HEK293 (cell line): ENCODE results near the gene CHERP.

ENCODE experiments used
- CTCF ChIP-seq: fragments of 450-650 bp; formaldehyde crosslinking; IDR thresholded peaks from 2 replicates; pipeline ENCODE4 v1.5.1; 2016; ENCODE audit warnings: missing biosample characterization, missing genetic modification characterization
- GLI2 ChIP-seq: fragments of 450-650 bp; formaldehyde crosslinking; IDR thresholded peaks from 2 replicates; pipeline ENCODE4; 2017; ENCODE audit warnings: missing biosample characterization, missing genetic modification characterization, low read depth, borderline replicate concordance
- GLI4 ChIP-seq: fragments of 450-650 bp; formaldehyde crosslinking; IDR thresholded peaks from 2 replicates; pipeline ENCODE4 v1.5.1; 2016; ENCODE audit warnings: missing biosample characterization, missing genetic modification characterization
- HOXD13 ChIP-seq: sonication (generic); formaldehyde crosslinking; IDR thresholded peaks from 2 replicates; pipeline ENCODE4 v1.8.0; 2022; ENCODE audit warnings: missing genetic modification reagents, borderline replicate concordance
- KLF10 ChIP-seq: fragments of 450-650 bp; IDR thresholded peaks from 2 replicates; pipeline ENCODE4 v1.5.1; 2018; ENCODE audit warnings: missing biosample characterization, mild to moderate bottlenecking, missing genetic modification characterization
- PRDM1 ChIP-seq: fragments of 450-650 bp; formaldehyde crosslinking; IDR thresholded peaks from 2 replicates; pipeline ENCODE4; 2016; ENCODE audit warnings: missing biosample characterization, missing genetic modification characterization
- RBAK ChIP-seq: fragments of 450-650 bp; formaldehyde crosslinking; IDR thresholded peaks from 2 replicates; pipeline ENCODE4 v1.5.1; 2016; ENCODE audit warnings: missing biosample characterization, missing genetic modification characterization
- SCRT1 ChIP-seq: fragments of 450-650 bp; formaldehyde crosslinking; IDR thresholded peaks from 2 replicates; pipeline ENCODE4 v1.5.1; 2016; ENCODE audit warnings: missing biosample characterization, missing genetic modification characterization, borderline replicate concordance
- SP7 ChIP-seq: fragments of 450-650 bp; formaldehyde crosslinking; IDR thresholded peaks from 2 replicates; pipeline ENCODE4 v1.5.1; 2016; ENCODE audit warnings: missing biosample characterization, missing genetic modification characterization
- ZFP3 ChIP-seq: fragments of 450-650 bp; formaldehyde crosslinking; IDR thresholded peaks from 2 replicates; pipeline ENCODE4 v1.5.1; 2016; ENCODE audit warnings: low read depth, missing biosample characterization, missing genetic modification characterization
- ZFP37 ChIP-seq: fragments of 450-650 bp; formaldehyde crosslinking; IDR thresholded peaks from 2 replicates; pipeline ENCODE4 v1.5.1; 2016; ENCODE audit warnings: missing biosample characterization, missing genetic modification characterization
- ZNF132 ChIP-seq: fragments of 450-650 bp; formaldehyde crosslinking; IDR thresholded peaks from 2 replicates; pipeline ENCODE4 v1.5.1; 2017; ENCODE audit warnings: missing biosample characterization, missing genetic modification characterization, borderline replicate concordance
- ZNF23 ChIP-seq: fragments of 450-650 bp; formaldehyde crosslinking; IDR thresholded peaks from 2 replicates; pipeline ENCODE4 v1.5.1; 2016; ENCODE audit warnings: missing biosample characterization, missing genetic modification characterization, borderline replicate concordance
- ZNF266 ChIP-seq: fragments of 450-650 bp; formaldehyde crosslinking; IDR thresholded peaks from 2 replicates; pipeline ENCODE4 v1.5.1; 2016; ENCODE audit warnings: missing biosample characterization, missing genetic modification characterization, low read depth
- ZNF302 ChIP-seq: fragments of 450-650 bp; formaldehyde crosslinking; IDR thresholded peaks from 2 replicates; pipeline ENCODE4 v1.5.1; 2016; ENCODE audit warnings: missing biosample characterization, missing genetic modification characterization, low read depth
- ZNF311 ChIP-seq: fragments of 450-650 bp; formaldehyde crosslinking; IDR thresholded peaks from 2 replicates; pipeline ENCODE4 v1.5.1; 2017; ENCODE audit warnings: missing biosample characterization, missing genetic modification characterization, borderline replicate concordance
- ZNF37A ChIP-seq: fragments of 450-650 bp; IDR thresholded peaks from 2 replicates; pipeline ENCODE4 v1.5.1; 2018; ENCODE audit warnings: missing biosample characterization, missing genetic modification characterization
- ZNF398 ChIP-seq: fragments of 450-650 bp; formaldehyde crosslinking; IDR thresholded peaks from 2 replicates; pipeline ENCODE4 v1.5.1; 2017; ENCODE audit warnings: missing biosample characterization, missing genetic modification characterization
- ZNF416 ChIP-seq: fragments of 450-650 bp; formaldehyde crosslinking; IDR thresholded peaks from 2 replicates; pipeline ENCODE4 v1.5.1; 2016; ENCODE audit warnings: missing biosample characterization, missing genetic modification characterization
- ZNF426 ChIP-seq: fragments of 450-650 bp; formaldehyde crosslinking; IDR thresholded peaks from 2 replicates; pipeline ENCODE4 v1.5.1; 2017; ENCODE audit warnings: missing biosample characterization, missing genetic modification characterization, mild to moderate bottlenecking, inconsistent platforms, moderate library complexity
- ZNF510 ChIP-seq: fragments of 450-650 bp; formaldehyde crosslinking; IDR thresholded peaks from 2 replicates; pipeline ENCODE4 v1.5.1; 2018; ENCODE audit warnings: mild to moderate bottlenecking, missing genetic modification characterization, missing biosample characterization; ENCODE audit not compliant: insufficient replicate concordance
- ZNF548 ChIP-seq: fragments of 450-650 bp; formaldehyde crosslinking; IDR thresholded peaks from 2 replicates; pipeline ENCODE4 v1.5.1; 2016; ENCODE audit warnings: missing biosample characterization, missing genetic modification characterization
- ZNF558 ChIP-seq: fragments of 450-650 bp; formaldehyde crosslinking; IDR thresholded peaks from 2 replicates; pipeline ENCODE4 v1.5.1; 2016; ENCODE audit warnings: missing biosample characterization, missing genetic modification characterization
- ZNF560 ChIP-seq: fragments of 450-650 bp; formaldehyde crosslinking; IDR thresholded peaks from 2 replicates; pipeline ENCODE4 v1.5.1; 2017; ENCODE audit warnings: missing biosample characterization, missing genetic modification characterization, borderline replicate concordance
- ZNF561 ChIP-seq: fragments of 450-650 bp; IDR thresholded peaks from 2 replicates; pipeline ENCODE4 v1.5.1; 2018; ENCODE audit warnings: missing biosample characterization, missing genetic modification characterization, borderline replicate concordance
- ZNF626 ChIP-seq: fragments of 450-650 bp; sonication (Bioruptor Pico); formaldehyde crosslinking; IDR thresholded peaks from 2 replicates; pipeline ENCODE4 v1.5.1; 2018; ENCODE audit warnings: missing biosample characterization, missing genetic modification characterization, inconsistent platforms
- ZNF677 ChIP-seq: fragments of 450-650 bp; IDR thresholded peaks from 2 replicates; pipeline ENCODE4 v1.5.0; 2018; ENCODE audit warnings: missing biosample characterization, mild to moderate bottlenecking, missing genetic modification characterization, moderate library complexity
- ZNF701 ChIP-seq: fragments of 450-650 bp; formaldehyde crosslinking; IDR thresholded peaks from 2 replicates; pipeline ENCODE4 v1.5.1; 2016; ENCODE audit warnings: missing biosample characterization, missing genetic modification characterization
- ZNF837 ChIP-seq: fragments of 450-650 bp; formaldehyde crosslinking; IDR thresholded peaks from 2 replicates; pipeline ENCODE4 v1.5.1; 2016; ENCODE audit warnings: missing biosample characterization, missing genetic modification characterization
- ZSCAN16 ChIP-seq: fragments of 450-650 bp; formaldehyde crosslinking; IDR thresholded peaks from 2 replicates; pipeline ENCODE4 v1.5.1; 2016; ENCODE audit warnings: missing biosample characterization, missing genetic modification characterization
- ZSCAN30 ChIP-seq: fragments of 450-650 bp; IDR thresholded peaks from 2 replicates; pipeline ENCODE4 v1.5.1; 2018; ENCODE audit warnings: missing biosample characterization, mild to moderate bottlenecking, missing genetic modification characterization, moderate library complexity
- TF ChIP-seq, protein P1 (sequence below): fragments of 450-650 bp; formaldehyde crosslinking; IDR thresholded peaks from 2 replicates; pipeline ENCODE4 v1.5.1; 2016; ENCODE audit warnings: missing biosample characterization, missing genetic modification characterization
- TF ChIP-seq, protein P2 (sequence below): fragments of 450-650 bp; formaldehyde crosslinking; IDR thresholded peaks from 2 replicates; pipeline ENCODE4 v1.5.1; 2017; ENCODE audit warnings: missing biosample characterization, missing genetic modification characterization

Gene CHERP

DNA sequence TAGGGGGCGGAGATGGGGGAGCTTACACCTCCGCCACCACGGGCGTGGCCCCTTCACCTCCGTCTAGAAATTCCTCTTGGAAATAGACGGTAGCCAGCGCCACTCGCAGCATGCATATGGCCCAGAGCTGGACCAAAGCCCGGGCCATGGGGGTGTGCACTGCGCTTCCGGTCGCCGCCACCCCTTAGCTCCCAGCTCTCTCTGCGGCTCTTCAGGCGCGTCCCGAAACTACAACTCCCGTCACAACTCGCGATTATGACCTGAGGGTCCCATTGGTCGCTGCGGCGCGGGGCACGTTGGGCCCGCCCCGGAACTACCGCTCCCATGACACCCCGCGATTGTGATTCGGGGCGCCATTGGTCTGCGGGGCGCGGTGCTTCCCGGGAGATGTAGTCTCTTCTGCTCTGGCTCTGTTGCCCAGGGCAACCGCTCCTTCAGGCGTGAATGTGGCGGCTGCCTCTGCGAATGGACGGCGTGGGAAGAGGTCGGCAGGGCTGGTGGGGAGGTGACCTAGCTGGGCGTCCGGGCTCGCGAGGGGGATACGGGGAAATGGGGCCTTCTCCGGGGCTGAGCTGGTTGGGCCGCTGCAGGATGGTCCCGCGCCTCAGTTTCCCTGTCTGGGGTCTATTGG is 46.1 kb downstream of the CHERP start, which contains the start of the genes C19orf44 and CALR3 (continued):
- peak; percentile 45; the same call in 1 of the 2 replicates for TF ChIP-seq SP7 (tag by site-specific recombination)
- no peak for TF ChIP-seq HOXD13 (CRISPR knock-in tag)
- no peak for TF ChIP-seq ZNF132 (tag by site-specific recombination)
- TF ChIP-seq ZNF548 = no peak
- TF ChIP-seq ZNF311 (tag by site-specific recombination) = no peak
- TF ChIP-seq ZNF416 = no peak
- no peak for TF ChIP-seq ZNF837
- peak; percentile 85 for TF ChIP-seq KLF10
- TF ChIP-seq ZSCAN30 (tag by site-specific recombination) = peak; percentile 56
- TF ChIP-seq ZNF266 (tag by site-specific recombination) = no peak
- TF ChIP-seq ZNF426 (tag by site-specific recombination) = no peak
- TF ChIP-seq ZNF677 = no peak
- no peak for TF ChIP-seq SCRT1 (tag by site-specific recombination)
- no peak for TF ChIP-seq PRDM1 (tag by site-specific recombination)
- no peak for TF ChIP-seq ZNF560 (tag by site-specific recombination)
- TF ChIP-seq ZNF626 = no peak
- no peak for TF ChIP-seq GLI4
- no peak for TF ChIP-seq ZNF701 (tag by site-specific recombination)
- no peak for TF ChIP-seq ZFP37 (tag by site-specific recombination)
- no peak for TF ChIP-seq ZNF398 (tag by site-specific recombination)
- TF ChIP-seq ZNF302 (tag by site-specific recombination) = no peak
- peak; percentile 78; the same call in 1 of the 2 replicates for TF ChIP-seq ZNF561 (tag by site-specific recombination)
- TF ChIP-seq ZSCAN16 (tag by site-specific recombination) = no peak
- TF ChIP-seq ZFP3 = no peak
- no peak for TF ChIP-seq ZNF510 (tag by site-specific recombination)
- peak; percentile 44; the same call in 1 of the 2 replicates for TF ChIP-seq CTCF
- TF ChIP-seq, protein P1, sequence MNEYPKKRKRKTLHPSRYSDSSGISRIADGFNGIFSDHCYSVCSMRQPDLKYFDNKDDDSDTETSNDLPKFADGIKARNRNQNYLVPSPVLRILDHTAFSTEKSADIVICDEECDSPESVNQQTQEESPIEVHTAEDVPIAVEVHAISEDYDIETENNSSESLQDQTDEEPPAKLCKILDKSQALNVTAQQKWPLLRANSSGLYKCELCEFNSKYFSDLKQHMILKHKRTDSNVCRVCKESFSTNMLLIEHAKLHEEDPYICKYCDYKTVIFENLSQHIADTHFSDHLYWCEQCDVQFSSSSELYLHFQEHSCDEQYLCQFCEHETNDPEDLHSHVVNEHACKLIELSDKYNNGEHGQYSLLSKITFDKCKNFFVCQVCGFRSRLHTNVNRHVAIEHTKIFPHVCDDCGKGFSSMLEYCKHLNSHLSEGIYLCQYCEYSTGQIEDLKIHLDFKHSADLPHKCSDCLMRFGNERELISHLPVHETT (tag by site-specific recombination) = no peak; the same call in none of the 2 replicates
- TF ChIP-seq, protein P2, sequence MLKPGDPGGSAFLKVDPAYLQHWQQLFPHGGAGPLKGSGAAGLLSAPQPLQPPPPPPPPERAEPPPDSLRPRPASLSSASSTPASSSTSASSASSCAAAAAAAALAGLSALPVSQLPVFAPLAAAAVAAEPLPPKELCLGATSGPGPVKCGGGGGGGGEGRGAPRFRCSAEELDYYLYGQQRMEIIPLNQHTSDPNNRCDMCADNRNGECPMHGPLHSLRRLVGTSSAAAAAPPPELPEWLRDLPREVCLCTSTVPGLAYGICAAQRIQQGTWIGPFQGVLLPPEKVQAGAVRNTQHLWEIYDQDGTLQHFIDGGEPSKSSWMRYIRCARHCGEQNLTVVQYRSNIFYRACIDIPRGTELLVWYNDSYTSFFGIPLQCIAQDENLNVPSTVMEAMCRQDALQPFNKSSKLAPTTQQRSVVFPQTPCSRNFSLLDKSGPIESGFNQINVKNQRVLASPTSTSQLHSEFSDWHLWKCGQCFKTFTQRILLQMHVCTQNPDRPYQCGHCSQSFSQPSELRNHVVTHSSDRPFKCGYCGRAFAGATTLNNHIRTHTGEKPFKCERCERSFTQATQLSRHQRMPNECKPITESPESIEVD (tag by site-specific recombination) = no peak
- TF ChIP-seq RBAK (tag by site-specific recombination) = no peak
- no peak for TF ChIP-seq ZNF37A
- TF ChIP-seq ZNF23 = no peak
- TF ChIP-seq ZNF558 = no peak
- TF ChIP-seq GLI2 (tag by site-specific recombination) = no peak
